Endothelial cell of umbilical vein (primary cell): Measurements from ENCODE around the gene AFF4. TPM values are rescaled to one million over a fixed set of nuclear protein-coding genes. Genes with fewer than 3 reads are reported as not detected.
A peak's percentile ranks its signal among the peaks of the same experiment; 100 is the strongest.

Experiments used
- BruUV-seq: library from RNA; stranded (reverse); fragments of 400-500 nt; replicated peaks from 2 replicates; lab custom pipeline; 2021; lab: Mats Ljungman, UMichigan
- CTCF ChIA-PET: fragments of 300-600, 350-600 bp; sonication (Branson Sonifier 250); formaldehyde crosslinking; loops from one replicate; lab custom pipeline; 2021; ENCODE audit warnings: antibody characterized with exemption, inconsistent platforms; lab: Charles Lee
- POLR2A ChIA-PET: fragments of 300-600, 350-600 bp; sonication (Branson Sonifier 250); formaldehyde crosslinking; loops from one replicate; lab custom pipeline; 2021; ENCODE audit warnings: antibody characterized with exemption, inconsistent platforms; lab: Charles Lee
- DNase-seq: peaks from one replicate; pipeline ENCODE4 v3.0.0-alpha.2; 2011; ENCODE audit warnings: low read depth, low spot score
- FAIRE-seq: peaks from 2 replicates; lab custom pipeline; 2011; peaks lifted over from hg19 to GRCh38; lab: Jason Lieb, UNC
- H2AFZ ChIP-seq: 2 replicates; pipeline ENCODE4 v1.6.0; 2012; ENCODE audit warnings: low read depth, low read length, control low read depth, inconsistent platforms
- H3K27ac ChIP-seq: 2 replicates; pipeline ENCODE4 v1.5.1; 2011; ENCODE audit warnings: low read depth, mild to moderate bottlenecking, control low read depth, low read length, moderate library complexity; ENCODE audit not compliant: insufficient read depth
- H3K27me3 ChIP-seq, 2 experiments: 2 replicates each; pipeline versions ENCODE4 v1.6.0 to v1.6.1; 2011; ENCODE audit warnings: low read length in 2 of 2, mixed read lengths in 1 of 2; ENCODE audit not compliant: control insufficient read depth in 2 of 2, insufficient read depth in 2 of 2
- H3K36me3 ChIP-seq, 2 experiments: 2 replicates in 1 of 2; 3 replicates in 1 of 2; pipeline ENCODE4 v1.5.1; 2011; ENCODE audit warnings: low read length in 2 of 2, mild to moderate bottlenecking in 1 of 2, moderate library complexity in 1 of 2; ENCODE audit not compliant: control insufficient read depth in 2 of 2, insufficient read depth in 2 of 2; ENCODE audit errors: extremely low read depth in 1 of 2
- H3K4me1 ChIP-seq: 3 replicates; pipeline ENCODE4 v1.5.1; 2011; ENCODE audit warnings: mild to moderate bottlenecking, low read length; ENCODE audit not compliant: control insufficient read depth, insufficient read depth; ENCODE audit errors: extremely low read depth
- H3K4me2 ChIP-seq: 2 replicates; pipeline ENCODE4 v1.6.1; 2011; ENCODE audit warnings: low read length, control low read depth, mixed read lengths; ENCODE audit not compliant: insufficient read depth
- H3K4me3 ChIP-seq, 3 experiments: fragments of 200-600 bp in 1 of 3; sonication (generic), shearing (Covaris generic) in 1 of 3; replicated peaks in 1 of 3; 2 replicates each; pipeline ENCODE4 v1.5.1; 2011 to 2016; ENCODE audit warnings: control low read depth in 3 of 3, low read length in 3 of 3, mild to moderate bottlenecking in 2 of 3, inconsistent platforms in 1 of 3, low read depth in 1 of 3, moderate library complexity in 1 of 3; ENCODE audit not compliant: insufficient read depth in 1 of 3
- H3K79me2 ChIP-seq: 2 replicates; pipeline ENCODE4 v1.6.0; 2012; ENCODE audit warnings: low read length, inconsistent platforms; ENCODE audit not compliant: control insufficient read depth, insufficient read depth
- H3K9ac ChIP-seq: replicated peaks from 2 replicates; pipeline ENCODE3; 2011; ENCODE audit warnings: low read length, control low read depth; ENCODE audit not compliant: insufficient read depth; ENCODE audit errors: extremely low read depth
- H3K9me1 ChIP-seq: replicated peaks from 3 replicates; pipeline ENCODE4 v1.6.0; 2011; ENCODE audit warnings: mild to moderate bottlenecking, low read length; ENCODE audit not compliant: control insufficient read depth, insufficient read depth; ENCODE audit errors: extremely low read depth
- H3K9me3 ChIP-seq: replicated peaks from 2 replicates; pipeline ENCODE4 v1.5.1; 2012; ENCODE audit warnings: low read length, inconsistent platforms; ENCODE audit not compliant: control insufficient read depth, insufficient read depth
- H4K20me1 ChIP-seq: replicated peaks from 2 replicates; pipeline ENCODE3; 2011; ENCODE audit warnings: mild to moderate bottlenecking, low read length; ENCODE audit not compliant: control insufficient read depth, insufficient read depth; ENCODE audit errors: extremely low read depth
- CTCF ChIP-seq, 2 donors: IDR thresholded peaks; 1 replicate in 1 of 2; 2 replicates in 1 of 2; pipeline ENCODE4 v1.5.1; 2011; ENCODE audit warnings: low read length in 2 of 2, mild to moderate bottlenecking in 2 of 2, moderate library complexity in 2 of 2, control low read depth in 1 of 2, inconsistent platforms in 1 of 2, low read depth in 1 of 2; ENCODE audit not compliant: insufficient read depth in 1 of 2; ENCODE audit errors: extremely low read depth in 1 of 2
- EZH2 ChIP-seq: IDR thresholded peaks from 2 replicates; pipeline ENCODE4 v1.6.1; 2012; ENCODE audit warnings: borderline replicate concordance, low read depth, mild to moderate bottlenecking, moderate library complexity, low read length, inconsistent platforms; ENCODE audit not compliant: severe bottlenecking
- FOS ChIP-seq: IDR thresholded peaks from 2 replicates; pipeline ENCODE4 v1.6.1; 2011; ENCODE audit warnings: mild to moderate bottlenecking, low read length, moderate library complexity, borderline replicate concordance; ENCODE audit not compliant: insufficient read depth
- GATA2 ChIP-seq: IDR thresholded peaks from 2 replicates; pipeline ENCODE4 v1.7.0; 2011; ENCODE audit warnings: low read depth, mild to moderate bottlenecking, moderate library complexity, mixed read lengths, low read length; ENCODE audit not compliant: insufficient read length, insufficient read depth
- JUN ChIP-seq: IDR thresholded peaks from 2 replicates; pipeline ENCODE4 v1.6.1; 2011; ENCODE audit warnings: borderline replicate concordance, low read depth; ENCODE audit not compliant: insufficient read length, insufficient read depth
- MYC ChIP-seq: IDR thresholded peaks from one replicate; pipeline ENCODE4 v1.6.1; 2011; ENCODE audit warnings: mild to moderate bottlenecking, low read depth, low read length
- POLR2A ChIP-seq: IDR thresholded peaks from 2 replicates; pipeline ENCODE4 v1.6.1; 2012; ENCODE audit warnings: low read depth, mild to moderate bottlenecking, control low read depth, low read length
- POLR2AphosphoS5 ChIP-seq: IDR thresholded peaks from 2 replicates; pipeline ENCODE4 v1.6.1; 2012; ENCODE audit warnings: low read depth, mild to moderate bottlenecking, control low read depth, low read length, moderate library complexity; ENCODE audit not compliant: insufficient read depth
- dilution Hi-C: fragments of 300-500 bp; cut with MboI; formaldehyde crosslinking; loops from one replicate; pipeline ENCODE4 v1.15.0; 2019; ENCODE audit warnings: low sequenced_read_pairs; ENCODE audit not compliant: extremely low pct_ligation_motif_present
- intact Hi-C: fragments of 100-400 bp; cut with micrococcal nuclease; formaldehyde crosslinking; loops from one replicate; pipeline ENCODE4 v1.10.0; 2022
- polyA plus RNA-seq, 4 experiments: library from polyadenylated mRNA; depleted of rRNA in 3 of 4; stranded (reverse) in 3 of 4; unstranded in 1 of 4; fragments of >200 nt; gene quantifications; 2 replicates each; pipeline versions ENCODE4 v1.2.1 to v1.2.3, GENCODE V29; 2011 to 2012; ENCODE audit warnings: missing spikeins in 1 of 4
- total RNA-seq: library from RNA; stranded (reverse); gene quantifications from 2 replicates; pipeline ENCODE4 v1.2.3, GENCODE V29; 2021
- TF ChIP-seq, protein P1 (sequence below): IDR thresholded peaks from 2 replicates; pipeline ENCODE4 v1.6.1; 2011; ENCODE audit not compliant: insufficient read depth, insufficient read length

Gene AFF4
- total and polyA plus RNA-seq, 2 donors (not counting 3 experiments of a cell fraction or from before 2014, with no cell fraction given): 27.0 to 88.3 TPM

- Histone ChIP-seq H3K27me3 (no peaks in the 10 kb centered on the region), H4K20me1 (peaks cover 6% of the 10 kb centered on the region), H3K4me1 (peaks cover 8% of the 10 kb centered on the region), H3K79me2 (peaks cover 22% of the 10 kb centered on the region), H3K36me3 (peaks cover 18 to 21% of the 10 kb centered on the region in 2 experiments), H3K27ac (no peak overlapping the region), H3K9ac (no peak overlapping the region), H2AFZ (no peak overlapping the region), H3K9me1 (no peaks in the 10 kb centered on the region), H3K4me2 (no peak overlapping the region), H3K9me3 (no peaks in the 10 kb centered on the region), H3K4me3 (no peak overlapping the region)
- POLR2A ChIA-PET: no interaction called here
- FAIRE-seq: no peak
- TSS peak; percentile 3 for BruUV-seq
- no peak for TF ChIP-seq CTCF (IDR thresholded peaks at IDR 0.05; ENCODE audit: extremely low read depth in 1 of 2, insufficient read depth in 1 of 2, low read depth in 1 of 2, low read length in 2 of 2)
- TF ChIP-seq GATA2: no peak
- TF ChIP-seq EZH2: no peak
- no peak for TF ChIP-seq POLR2AphosphoS5
- intact Hi-C loops: no loop called here
- DNase-seq: no peak
- CTCF ChIA-PET: interaction anchor here (0.5 to 1.4 kb wide), 3 partner anchors 9 to 119 kb away, joined by 3 to 4 read pairs (median 4); no protein-coding TSS in a partner anchor
- dilution Hi-C loops: no loop called here
These were observed 62.4 kb downstream of the AFF4 start for GRCh38 chr5:132901036-132901435.

GRCh38 chr5:132898094-132898493 is 65.3 kb downstream of the AFF4 start:
- BruUV-seq: no TSS peak
- intact Hi-C loops: no loop called here
- TF ChIP-seq MYC: no peak
- TF ChIP-seq FOS: no peak
- TF ChIP-seq GATA2: no peak
- TF ChIP-seq CTCF (IDR thresholded peaks at IDR 0.05; ENCODE audit: extremely low read depth in 1 of 2, insufficient read depth in 1 of 2, low read depth in 1 of 2, low read length in 2 of 2): no peak
- TF ChIP-seq EZH2: no peak
- no peak for TF ChIP-seq POLR2A
- TF ChIP-seq, protein P1, sequence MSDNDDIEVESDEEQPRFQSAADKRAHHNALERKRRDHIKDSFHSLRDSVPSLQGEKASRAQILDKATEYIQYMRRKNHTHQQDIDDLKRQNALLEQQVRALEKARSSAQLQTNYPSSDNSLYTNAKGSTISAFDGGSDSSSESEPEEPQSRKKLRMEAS: no peak
- TF ChIP-seq POLR2AphosphoS5: no peak
- no peak for TF ChIP-seq JUN

More at GRCh38 chr5:132898094-132898493, 65.3 kb downstream of the AFF4 start:
- ChIA-PET CTCF (interaction anchor here (0.9 to 2.1 kb wide), 2 partner anchors 10 to 15 kb away, joined by 3 to 6 read pairs; no protein-coding TSS in a partner anchor), POLR2A (no interaction called here)
- Histone ChIP-seq H3K36me3 (peaks cover 21 to 34% of the 10 kb centered on the region in 2 experiments), H3K9me3 (no peaks in the 10 kb centered on the region), H3K4me3 (no peak overlapping the region), H3K4me2 (no peak overlapping the region), H3K4me1 (no peaks in the 10 kb centered on the region), H3K27me3 (no peaks in the 10 kb centered on the region), H3K9ac (no peak overlapping the region), H3K27ac (no peak overlapping the region), H2AFZ (no peak overlapping the region), H3K79me2 (peaks cover 10% of the 10 kb centered on the region), H4K20me1 (peaks cover 4% of the 10 kb centered on the region), H3K9me1 (no peaks in the 10 kb centered on the region)
- dilution Hi-C loops: no loop called here
- FAIRE-seq (no peak), DNase-seq (no peak)
